A673 (cell line): Measurements from ENCODE around the gene TNFRSF18. TPM values are rescaled to one million over a fixed set of nuclear protein-coding genes. Genes with fewer than 3 reads are reported as not detected.

ENCODE experiments used
- BruUV-seq: library from RNA; stranded (reverse); fragments of 400-500 nt; replicated peaks from 2 replicates; lab custom pipeline; 2021; lab: Mats Ljungman, UMichigan
- CTCF ChIA-PET: fragments of 300-600 bp; sonication (Branson Sonifier 250); formaldehyde crosslinking; loops from one replicate; lab custom pipeline; 2022; ENCODE audit warnings: antibody characterized with exemption; lab: Charles Lee
- POLR2A ChIA-PET: fragments of 300-600 bp; sonication (Branson Sonifier 250); formaldehyde crosslinking; loops from one replicate; lab custom pipeline; 2022; ENCODE audit warnings: antibody characterized with exemption; ENCODE audit not compliant: low non-redundant PET; lab: Charles Lee
- DNase-seq: peaks from one replicate; pipeline ENCODE4 v3.0.0-alpha.2; 2015; ENCODE audit warnings: low spot score
- H3K27ac ChIP-seq: fragments of 200-600 bp; sonication (generic); 2 replicates; pipeline ENCODE4 v1.5.1; 2016; ENCODE audit warnings: mixed run types, low read depth, mild to moderate bottlenecking, mixed read lengths, antibody characterized with exemption, low read length; ENCODE audit not compliant: poor library complexity, severe bottlenecking
- H3K27me3 ChIP-seq: fragments of 200-600 bp; sonication (generic); replicated peaks from 2 replicates; pipeline ENCODE4 v1.6.1; 2017; ENCODE audit warnings: mixed run types, low read depth, mild to moderate bottlenecking, mixed read lengths, antibody characterized with exemption, low read length; ENCODE audit not compliant: insufficient read depth, poor library complexity
- H3K36me3 ChIP-seq: fragments of 200-600 bp; sonication (generic); 2 replicates; pipeline ENCODE4 v1.6.1; 2016; ENCODE audit warnings: mixed run types, mild to moderate bottlenecking, mixed read lengths, antibody characterized with exemption, low read length; ENCODE audit not compliant: insufficient read depth, poor library complexity, severe bottlenecking
- H3K4me1 ChIP-seq: fragments of 200-600 bp; sonication (generic); 2 replicates; pipeline ENCODE4 v1.6.1; 2017; ENCODE audit warnings: mixed run types, mild to moderate bottlenecking, mixed read lengths, antibody characterized with exemption, low read length; ENCODE audit not compliant: insufficient read depth, poor library complexity, severe bottlenecking
- H3K4me3 ChIP-seq: fragments of 200-600 bp; sonication (generic); 2 replicates; pipeline ENCODE4 v1.5.1; 2016; ENCODE audit warnings: low read depth, mixed run types, mild to moderate bottlenecking, mixed read lengths, low read length; ENCODE audit not compliant: poor library complexity, severe bottlenecking
- H3K9me3 ChIP-seq: fragments of 200-600 bp; sonication (generic); 2 replicates; pipeline ENCODE4 v1.6.1; 2016; ENCODE audit warnings: mixed run types, low read depth, mild to moderate bottlenecking, mixed read lengths, antibody characterized with exemption, low read length; ENCODE audit not compliant: poor library complexity, severe bottlenecking
- EZH2 ChIP-seq: fragments of 200-600 bp; sonication (generic); IDR thresholded peaks from 2 replicates; pipeline ENCODE4 v1.6.1; 2017; ENCODE audit warnings: borderline replicate concordance, low read depth, mild to moderate bottlenecking, mixed read lengths, antibody characterized with exemption, low read length; ENCODE audit not compliant: poor library complexity, severe bottlenecking
- intact Hi-C: fragments of 100-400 bp; cut with micrococcal nuclease; formaldehyde crosslinking; loops from one replicate; pipeline ENCODE4 v1.10.0; 2022; ENCODE audit not compliant: unreplicated experiment
- total RNA-seq: library from RNA; stranded (reverse); gene quantifications from 2 replicates; pipeline ENCODE4 v1.2.3, GENCODE V29; 2021
- TF ChIP-seq, protein P1 (sequence below): fragments of 300-800, 200-600 bp; sonication (generic); conservative IDR thresholded peaks from 2 replicates; pipeline ENCODE4 v1.5.1; 2017; ENCODE audit warnings: low read depth, mild to moderate bottlenecking, antibody characterized with exemption, low read length, moderate library complexity, mixed read lengths

TNFRSF18 gene
- total RNA-seq, 1 experiment from 2014 or later: 0.77 TPM

DNA sequence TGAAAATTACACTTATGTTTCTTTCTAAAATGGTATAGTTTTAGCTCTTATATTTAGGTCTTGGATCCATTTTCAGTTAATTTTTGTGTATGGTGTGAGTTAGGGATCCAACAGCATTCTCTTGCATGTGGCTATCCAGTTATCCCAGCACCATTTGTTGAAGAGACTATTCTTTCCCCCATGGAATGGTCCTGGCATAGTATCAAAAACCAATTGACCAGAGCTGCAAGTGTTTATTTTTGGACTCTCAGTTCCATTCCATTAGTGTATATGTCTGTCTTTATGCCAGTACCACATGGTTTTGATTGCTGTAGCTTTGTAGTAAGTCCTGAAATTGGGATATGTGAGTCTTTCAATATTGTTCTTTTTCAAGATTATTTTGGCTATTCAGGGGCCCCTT is 18.5 kb downstream of the TNFRSF18 start:
- ChIA-PET CTCF (interaction anchor here (0.7 kb wide), 1 partner anchor 128 kb away, joined by 3 read pairs; no protein-coding TSS in a partner anchor), POLR2A (no interaction called here)
- Histone ChIP-seq H3K27ac (no peak overlapping the region), H3K36me3 (no peaks in the 10 kb centered on the region), H3K27me3 (no peaks in the 10 kb centered on the region), H3K9me3 (no peaks in the 10 kb centered on the region), H3K4me1 (no peaks in the 10 kb centered on the region), H3K4me3 (no peak overlapping the region)
- no peak for TF ChIP-seq EZH2
- TF ChIP-seq, protein P1, sequence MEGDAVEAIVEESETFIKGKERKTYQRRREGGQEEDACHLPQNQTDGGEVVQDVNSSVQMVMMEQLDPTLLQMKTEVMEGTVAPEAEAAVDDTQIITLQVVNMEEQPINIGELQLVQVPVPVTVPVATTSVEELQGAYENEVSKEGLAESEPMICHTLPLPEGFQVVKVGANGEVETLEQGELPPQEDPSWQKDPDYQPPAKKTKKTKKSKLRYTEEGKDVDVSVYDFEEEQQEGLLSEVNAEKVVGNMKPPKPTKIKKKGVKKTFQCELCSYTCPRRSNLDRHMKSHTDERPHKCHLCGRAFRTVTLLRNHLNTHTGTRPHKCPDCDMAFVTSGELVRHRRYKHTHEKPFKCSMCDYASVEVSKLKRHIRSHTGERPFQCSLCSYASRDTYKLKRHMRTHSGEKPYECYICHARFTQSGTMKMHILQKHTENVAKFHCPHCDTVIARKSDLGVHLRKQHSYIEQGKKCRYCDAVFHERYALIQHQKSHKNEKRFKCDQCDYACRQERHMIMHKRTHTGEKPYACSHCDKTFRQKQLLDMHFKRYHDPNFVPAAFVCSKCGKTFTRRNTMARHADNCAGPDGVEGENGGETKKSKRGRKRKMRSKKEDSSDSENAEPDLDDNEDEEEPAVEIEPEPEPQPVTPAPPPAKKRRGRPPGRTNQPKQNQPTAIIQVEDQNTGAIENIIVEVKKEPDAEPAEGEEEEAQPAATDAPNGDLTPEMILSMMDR: no peak
- BruUV-seq: no TSS peak
- intact Hi-C loops: no loop called here
- DNase-seq: no peak

DNA sequence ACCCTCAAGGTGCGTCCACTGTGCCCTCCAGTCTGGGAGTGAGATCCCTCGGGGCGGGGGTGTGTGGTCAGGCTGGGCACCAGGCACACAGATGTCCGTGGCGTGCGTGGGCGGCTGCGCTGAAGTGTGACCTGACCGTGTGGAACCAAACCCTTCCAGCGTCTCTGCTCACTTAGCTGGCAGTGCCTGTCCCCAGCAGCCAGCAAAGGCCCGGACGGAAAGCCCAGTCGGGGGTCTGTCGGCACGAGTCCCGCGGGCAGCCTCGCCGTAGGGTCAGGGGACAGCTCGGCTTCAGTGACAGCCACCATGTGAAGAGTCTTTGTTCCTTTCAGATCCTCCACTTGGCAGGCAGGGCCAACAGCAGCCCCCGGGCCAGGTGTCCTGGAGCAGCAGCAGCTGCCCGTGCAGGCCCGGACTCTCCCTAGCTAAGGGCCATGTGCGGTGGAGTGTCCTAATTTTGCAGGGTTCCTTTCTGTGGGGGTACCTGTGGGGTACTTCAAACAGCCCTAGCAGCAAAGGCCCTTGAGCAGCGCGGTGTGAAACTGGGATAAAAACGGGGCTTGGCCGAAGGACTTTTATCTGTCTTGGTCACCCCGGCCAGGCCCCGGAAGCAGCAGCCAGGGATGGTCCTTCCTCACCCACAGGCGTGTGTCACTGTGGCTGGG is 21.2 kb downstream of the TNFRSF18 start:
- Histone ChIP-seq H3K9me3 (no peaks in the 10 kb centered on the region), H3K4me3 (no peak overlapping the region), H3K36me3 (no peaks in the 10 kb centered on the region), H3K27ac (no peak overlapping the region), H3K4me1 (no peaks in the 10 kb centered on the region), H3K27me3 (no peaks in the 10 kb centered on the region)
- intact Hi-C loops: no loop called here
- CTCF ChIA-PET: no interaction called here
- no peak for DNase-seq
- BruUV-seq: no TSS peak
- POLR2A ChIA-PET: no interaction called here
- TF ChIP-seq, protein P1: no peak
- no peak for TF ChIP-seq EZH2

DNA sequence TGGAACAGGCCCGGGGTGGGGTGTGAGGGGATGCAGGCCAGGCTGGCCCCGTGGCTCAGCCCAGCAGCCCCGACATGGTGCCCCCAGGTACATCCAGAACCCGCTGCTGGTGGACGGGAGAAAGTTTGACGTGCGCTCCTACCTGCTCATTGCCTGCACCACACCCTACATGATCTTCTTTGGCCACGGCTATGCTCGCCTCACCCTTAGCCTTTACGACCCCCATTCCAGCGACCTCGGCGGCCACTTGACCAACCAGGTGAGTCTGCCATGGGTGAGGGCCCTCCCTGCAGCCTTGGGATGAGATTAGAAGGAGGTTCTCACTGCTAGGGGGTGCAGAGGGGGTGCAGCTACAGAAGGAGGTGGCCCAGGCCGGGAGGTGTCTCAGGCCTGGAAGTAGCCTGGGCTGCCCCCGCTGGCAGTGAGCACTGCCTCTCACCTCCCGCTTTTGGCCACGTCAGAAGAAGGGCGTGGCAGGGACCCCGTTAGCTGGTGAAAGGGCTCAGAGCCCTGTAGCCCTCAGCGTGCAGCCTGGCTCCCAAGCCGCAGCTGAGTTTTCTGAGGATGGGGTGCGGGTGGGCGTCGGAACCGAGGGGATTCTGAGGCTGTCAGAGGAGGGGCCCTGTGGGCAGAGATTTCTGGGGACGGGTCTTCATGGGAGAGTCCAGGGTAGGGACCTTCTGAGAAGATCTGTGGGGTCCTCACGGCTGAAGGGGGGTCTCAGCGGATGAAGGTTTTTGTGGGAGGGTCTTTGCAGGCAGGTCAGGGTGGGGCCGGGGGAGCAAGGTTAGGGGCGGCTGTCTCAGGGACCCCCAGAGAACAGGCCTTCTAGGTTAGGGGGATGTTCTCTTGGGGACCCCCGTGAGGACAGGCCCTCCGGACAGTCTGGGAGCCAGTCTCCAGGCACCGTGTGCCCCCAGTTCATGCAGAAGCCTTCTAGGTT is 22.3 kb downstream of the TNFRSF18 start:
- intact Hi-C loops: no loop called here
- CTCF ChIA-PET: no interaction called here
- Histone ChIP-seq H3K27me3 (no peaks in the 10 kb centered on the region), H3K36me3 (no peaks in the 10 kb centered on the region), H3K4me1 (no peaks in the 10 kb centered on the region), H3K27ac (no peak overlapping the region), H3K4me3 (no peak overlapping the region), H3K9me3 (no peaks in the 10 kb centered on the region)
- POLR2A ChIA-PET: no interaction called here
- TF ChIP-seq, protein P1: no peak
- no peak for TF ChIP-seq EZH2
- no peak for DNase-seq
- no TSS peak for BruUV-seq
